IMR-90 (cell line): Measurements from ENCODE around the gene SYNE2. TPM values are rescaled to one million over a fixed set of nuclear protein-coding genes. Genes with fewer than 3 reads are reported as not detected.
A peak's percentile ranks its signal among the peaks of the same experiment; 100 is the strongest.

Experiments used
- ATAC-seq: fragments of 200-7000 bp; cut with Tn5 transposase; 2 replicates; pipeline ENCODE4 v1.9.1; 2020; ENCODE audit warnings: low read depth, mild to moderate bottlenecking, moderate library complexity
- BruUV-seq: library from RNA; stranded (reverse); fragments of 400-500 nt; replicated peaks from 2 replicates; lab custom pipeline; 2021; lab: Mats Ljungman, UMichigan
- CTCF ChIA-PET: fragments of 300-600 bp; formaldehyde crosslinking; extraction: SDS; loops from one replicate; lab custom pipeline; 2021; ENCODE audit warnings: antibody characterized with exemption; lab: Yijun Ruan, JAX
- POLR2A ChIA-PET: fragments of 300-600 bp; sonication (Branson Sonifier 250); formaldehyde crosslinking; loops from one replicate; lab custom pipeline; 2022; ENCODE audit warnings: antibody characterized with exemption; ENCODE audit not compliant: unreplicated experiment; lab: Charles Lee
- DNase-seq: peaks from one replicate; pipeline ENCODE4 v3.0.0; 2013
- H2AFZ ChIP-seq: replicated peaks from 2 replicates; pipeline ENCODE3; 2013; ENCODE audit warnings: low read length, mild to moderate bottlenecking; ENCODE audit not compliant: poor library complexity
- H2AK5ac ChIP-seq: 2 replicates; pipeline ENCODE4 v1.6.1; 2013; ENCODE audit warnings: low read depth, low read length, inconsistent platforms
- H2AK9ac ChIP-seq: replicated peaks from 2 replicates; pipeline ENCODE3; 2013; ENCODE audit warnings: mild to moderate bottlenecking, low read depth, low read length, moderate library complexity; ENCODE audit not compliant: poor library complexity
- H2BK120ac ChIP-seq: 2 replicates; pipeline ENCODE4 v1.6.1; 2013; ENCODE audit warnings: low read depth, low read length, inconsistent platforms
- H2BK15ac ChIP-seq: 3 replicates; pipeline ENCODE4 v1.6.1; 2013; ENCODE audit warnings: low read depth, low read length, inconsistent platforms
- H2BK20ac ChIP-seq: 2 replicates; pipeline ENCODE4 v1.6.1; 2013; ENCODE audit warnings: low read depth, mild to moderate bottlenecking, inconsistent platforms, low read length, moderate library complexity
- H2BK5ac ChIP-seq: 2 replicates; pipeline ENCODE4 v1.6.1; 2013; ENCODE audit warnings: mild to moderate bottlenecking, low read depth, low read length, inconsistent platforms; ENCODE audit not compliant: poor library complexity, severe bottlenecking
- H3K14ac ChIP-seq: replicated peaks from 2 replicates; pipeline ENCODE4 v1.6.1; 2013; ENCODE audit warnings: low read depth, low read length, inconsistent platforms
- H3K18ac ChIP-seq: 2 replicates; pipeline ENCODE4 v1.6.1; 2013; ENCODE audit warnings: low read depth, low read length, control low read depth
- H3K23ac ChIP-seq: 2 replicates; pipeline ENCODE4 v1.6.1; 2013; ENCODE audit warnings: low read depth, low read length, inconsistent platforms
- H3K27ac ChIP-seq: 2 replicates; pipeline ENCODE4 v1.5.1; 2013; ENCODE audit warnings: mild to moderate bottlenecking, control low read depth, low read length; ENCODE audit not compliant: insufficient read depth
- H3K27me3 ChIP-seq: 2 replicates; pipeline ENCODE4 v1.6.1; 2013; ENCODE audit warnings: low read length; ENCODE audit not compliant: control insufficient read depth, insufficient read depth
- H3K36me3 ChIP-seq: 2 replicates; pipeline ENCODE4 v1.6.1; 2013; ENCODE audit warnings: low read length, mixed read lengths; ENCODE audit not compliant: control insufficient read depth, insufficient read depth
- H3K4ac ChIP-seq: 2 replicates; pipeline ENCODE4 v1.6.1; 2013; ENCODE audit warnings: low read depth, low read length, inconsistent platforms
- H3K4me1 ChIP-seq: 2 replicates; pipeline ENCODE4 v1.6.1; 2013; ENCODE audit warnings: low read length, mixed read lengths; ENCODE audit not compliant: control insufficient read depth, insufficient read depth
- H3K4me2 ChIP-seq: 2 replicates; pipeline ENCODE4 v1.6.1; 2013; ENCODE audit warnings: low read depth, mild to moderate bottlenecking, control low read depth, low read length, moderate library complexity
- H3K4me3 ChIP-seq: 2 replicates; pipeline ENCODE4 v1.5.1; 2013; ENCODE audit warnings: low read depth, mild to moderate bottlenecking, control low read depth, low read length, moderate library complexity; ENCODE audit not compliant: insufficient read depth
- H3K56ac ChIP-seq: 2 replicates; pipeline ENCODE4 v1.6.1; 2013; ENCODE audit warnings: low read length, inconsistent platforms; ENCODE audit not compliant: insufficient read depth; ENCODE audit errors: extremely low read depth
- H3K79me1 ChIP-seq, 2 experiments: 2 replicates each; pipeline ENCODE4 v1.6.1; 2013; ENCODE audit warnings: low read length in 2 of 2, inconsistent platforms in 1 of 2, low read depth in 1 of 2
- H3K9ac ChIP-seq: 2 replicates; pipeline ENCODE4 v1.6.1; 2013; ENCODE audit warnings: low read depth, low read length, control low read depth
- H3K9me1 ChIP-seq: 2 replicates; pipeline ENCODE4 v1.6.1; 2013; ENCODE audit warnings: low read length, inconsistent platforms; ENCODE audit not compliant: insufficient read depth
- H3K9me3 ChIP-seq: 2 replicates; pipeline ENCODE4 v1.6.1; 2013; ENCODE audit warnings: low read length; ENCODE audit not compliant: control insufficient read depth, insufficient read depth
- H4K20me1 ChIP-seq: 2 replicates; pipeline ENCODE4 v1.6.1; 2013; ENCODE audit warnings: low read length, inconsistent platforms; ENCODE audit not compliant: insufficient read depth
- H4K5ac ChIP-seq: 2 replicates; pipeline ENCODE4 v1.6.1; 2013; ENCODE audit warnings: mild to moderate bottlenecking, low read depth, low read length, control low read depth
- H4K8ac ChIP-seq, 2 experiments: 2 replicates each; pipeline ENCODE4 v1.6.1; 2013; ENCODE audit warnings: low read depth in 2 of 2, low read length in 2 of 2, control low read depth in 1 of 2, inconsistent platforms in 1 of 2
- H4K91ac ChIP-seq: 2 replicates; pipeline ENCODE4 v1.6.1; 2013; ENCODE audit warnings: low read depth, low read length, inconsistent platforms; ENCODE audit not compliant: insufficient read depth
- BHLHE40 ChIP-seq: fragments of 150-350 bp; IDR thresholded peaks from 2 replicates; pipeline ENCODE4 v1.6.1; 2016; ENCODE audit warnings: mild to moderate bottlenecking, low read depth, low read length
- CEBPB ChIP-seq: IDR thresholded peaks from 2 replicates; pipeline ENCODE4 v1.6.1; 2012; ENCODE audit warnings: low read depth, low read length, improper control_type of control experiment
- CHD1 ChIP-seq: IDR thresholded peaks from 2 replicates; pipeline ENCODE4 v1.6.1; 2012; ENCODE audit warnings: low read depth, low read length, improper control_type of control experiment
- CTCF ChIP-seq: conservative IDR thresholded peaks from 2 replicates; pipeline ENCODE4 v1.5.1; 2012; ENCODE audit warnings: mild to moderate bottlenecking, low read depth, low read length, improper control_type of control experiment
- ELK1 ChIP-seq: fragments of 150-350 bp; IDR thresholded peaks from 2 replicates; pipeline ENCODE4 v1.6.1; 2016; ENCODE audit warnings: low read depth, mild to moderate bottlenecking, low read length, moderate library complexity, borderline replicate concordance
- FOS ChIP-seq: fragments of 150-350 bp; IDR thresholded peaks from 2 replicates; pipeline ENCODE4 v1.6.1; 2016; ENCODE audit warnings: low read depth, low read length
- MAFK ChIP-seq: IDR thresholded peaks from 2 replicates; pipeline ENCODE4 v1.6.1; 2012; ENCODE audit warnings: low read depth, low read length, improper control_type of control experiment
- MAZ ChIP-seq: IDR thresholded peaks from 2 replicates; pipeline ENCODE4 v1.6.1; 2012; ENCODE audit warnings: low read depth, mild to moderate bottlenecking, low read length, improper control_type of control experiment, moderate library complexity, borderline replicate concordance
- MXI1 ChIP-seq: IDR thresholded peaks from 2 replicates; pipeline ENCODE4 v1.6.1; 2012; ENCODE audit warnings: low read depth, mild to moderate bottlenecking, low read length, moderate library complexity, borderline replicate concordance
- NFE2L2 ChIP-seq: fragments of 150-350 bp; IDR thresholded peaks from 2 replicates; pipeline ENCODE4 v1.6.1; 2016; ENCODE audit warnings: low read depth, mild to moderate bottlenecking, low read length
- POLR2A ChIP-seq: IDR thresholded peaks from 2 replicates; pipeline ENCODE4 v1.6.1; 2012; ENCODE audit warnings: mild to moderate bottlenecking, low read depth, low read length
- RAD21 ChIP-seq: IDR thresholded peaks from 2 replicates; pipeline ENCODE4 v1.6.1; 2012; ENCODE audit warnings: low read length, improper control_type of control experiment
- RCOR1 ChIP-seq: IDR thresholded peaks from 2 replicates; pipeline ENCODE4 v1.6.1; 2012; ENCODE audit warnings: mild to moderate bottlenecking, low read length, improper control_type of control experiment; ENCODE audit not compliant: insufficient replicate concordance
- RFX5 ChIP-seq: IDR thresholded peaks from 2 replicates; pipeline ENCODE4 v1.8.0; 2012; ENCODE audit warnings: low read depth, mild to moderate bottlenecking, low read length, moderate library complexity
- SMC3 ChIP-seq: fragments of 150-350 bp; IDR thresholded peaks from 2 replicates; pipeline ENCODE4 v1.6.1; 2016; ENCODE audit warnings: low read depth, mild to moderate bottlenecking, antibody characterized with exemption, low read length, moderate library complexity
- USF2 ChIP-seq: fragments of 150-350 bp; IDR thresholded peaks from 2 replicates; pipeline ENCODE4 v1.6.1; 2017; ENCODE audit warnings: mild to moderate bottlenecking, antibody characterized with exemption, low read length, low read depth
- WGBS, 2 experiments: methylation state at CpG; one replicate each; pipeline versions ENCODE4 v1.1.5 to v1.1.7; 2013; ENCODE audit warnings: missing lambda C conversion rate in 2 of 2; ENCODE audit not compliant: insufficient read length in 1 of 2; ENCODE audit errors: extremely low coverage in 2 of 2; 5-methylcytosine and 5-hydroxymethylcytosine counted together
- dilution Hi-C: fragments of 300-500 bp; cut with HindIII; formaldehyde crosslinking; loops from one replicate; pipeline ENCODE4 v1.14.3; 2018; ENCODE audit warnings: low sequenced_read_pairs; ENCODE audit not compliant: unreplicated experiment
- in situ Hi-C: fragments of 300-500 bp; cut with MboI; formaldehyde crosslinking; loops from 3 replicates; pipeline ENCODE4 v1.14.3; 2019; ENCODE audit warnings: low sequenced_read_pairs, inconsistent platforms, mixed read lengths
- intact Hi-C: fragments of 100-400 bp; cut with micrococcal nuclease; formaldehyde crosslinking; loops from 2 replicates; pipeline ENCODE4 v1.10.0; 2022
- polyA plus RNA-seq, 3 experiments: library from polyadenylated mRNA; depleted of rRNA; stranded (reverse); fragments of >200 nt; gene quantifications; 2 replicates each; pipeline ENCODE4 v1.2.3, GENCODE V29; 2012; ENCODE audit warnings: low replicate concordance in 1 of 3
- total RNA-seq: library from RNA; depleted of rRNA; stranded (reverse); fragments of >200 nt; gene quantifications from 2 replicates; pipeline ENCODE4 v1.2.3, GENCODE V29; 2012

The SYNE2 gene
- total and polyA plus RNA-seq, 2 of the 4 experiments (the other 2 are of a cell fraction) = 5.2 to 28.9 TPM

GRCh38 chr14:63949696-63950095 lies 96.9 kb downstream of the SYNE2 start:
- no peaks in the 10 kb centered on the region for H4K20me1 ChIP-seq
- no peak overlapping the region for H2AFZ ChIP-seq
- peak; percentile 44; the same call in 1 of the 2 replicates for ATAC-seq
- H4K8ac ChIP-seq = no peak overlapping the region
- H2BK15ac ChIP-seq = no peak overlapping the region
- no peak overlapping the region for H3K4me3 ChIP-seq
- no peaks in the 10 kb centered on the region for H3K79me1 ChIP-seq
- H2BK5ac ChIP-seq = no peak overlapping the region
- no peaks in the 10 kb centered on the region for H3K4me1 ChIP-seq
- H3K9ac ChIP-seq = no peak overlapping the region
- no peak overlapping the region for H3K27ac ChIP-seq
- no peak overlapping the region for H3K56ac ChIP-seq
- no peak overlapping the region for H4K5ac ChIP-seq
- DNase-seq = peak; percentile 65
- H3K14ac ChIP-seq = no peak overlapping the region
- 93% methylated on average over 2 of the region's 3 CpGs; no CpG with 5 or more reads in 1 of the 2 experiments for WGBS, 2 experiments
- H2AK5ac ChIP-seq = no peak overlapping the region
- no peaks in the 10 kb centered on the region for H3K9me3 ChIP-seq
- H3K36me3 ChIP-seq = no peaks in the 10 kb centered on the region
- ChIA-PET POLR2A (interaction anchor here (0.6 kb wide), 1 partner anchor 485 kb away, joined by 3 read pairs; no protein-coding TSS in a partner anchor), CTCF (no interaction called here)
- in situ Hi-C loops (no loop called here), dilution Hi-C loops (no loop called here), intact Hi-C loops (no loop called here)
- no peak overlapping the region for H3K4me2 ChIP-seq
- H3K23ac ChIP-seq = no peak overlapping the region
- no peak overlapping the region for H2AK9ac ChIP-seq
- H2BK20ac ChIP-seq = no peak overlapping the region
- H3K4ac ChIP-seq = no peak overlapping the region
- H2BK120ac ChIP-seq = no peak overlapping the region
- BruUV-seq = no TSS peak
- no peaks in the 10 kb centered on the region for H3K27me3 ChIP-seq
- no peak overlapping the region for H3K18ac ChIP-seq
- H4K91ac ChIP-seq = no peak overlapping the region
- 0 out of 2 replicates have a peak, but pooled peaks cover 3% of the 10 kb centered on the region for H3K9me1 ChIP-seq
- TF ChIP-seq SMC3 (no peak), MAZ (no peak), RFX5 (no peak), RAD21 (no peak), MAFK (no peak), NFE2L2 (no peak), CHD1 (no peak), BHLHE40 (no peak), FOS (no peak), USF2 (no peak), POLR2A (no peak), MXI1 (no peak), CTCF (no peak), CEBPB (no peak), ELK1 (no peak), RCOR1 (no peak)
